GM23338 (cell line): ENCODE measurements around the gene COL16A1. TPM values are rescaled to one million over a fixed set of nuclear protein-coding genes. Genes with fewer than 3 reads are reported as not detected.

Experiments used
- ATAC-seq: fragments of 200-7000 bp; cut with Tn5 transposase; 3 replicates; pipeline ENCODE4 v1.9.1; 2020
- DNase-seq: peaks from one replicate; pipeline ENCODE4 v3.0.0-alpha.2; 2015; ENCODE audit warnings: low spot score
- H2AFZ ChIP-seq: fragments of 200-600 bp; sonication (generic); 2 replicates; pipeline ENCODE4 v1.8.0; 2016; ENCODE audit warnings: antibody characterized with exemption, mild to moderate bottlenecking, moderate library complexity
- H3F3A ChIP-seq: fragments of 200-600 bp; sonication (generic); replicated peaks from 2 replicates; pipeline ENCODE4 v1.8.0; 2017; ENCODE audit warnings: antibody characterized with exemption, mixed run types, low read depth
- H3K27ac ChIP-seq: fragments of 200-600 bp; sonication (generic); 2 replicates; pipeline ENCODE4 v1.6.1; 2016; ENCODE audit warnings: low read depth
- H3K27me3 ChIP-seq: fragments of 200-600 bp; sonication (generic); 2 replicates; pipeline ENCODE4 v1.8.0; 2016; ENCODE audit warnings: mild to moderate bottlenecking, mixed run types, moderate library complexity; ENCODE audit not compliant: insufficient read depth
- H3K36me3 ChIP-seq: fragments of 200-600 bp; sonication (generic); 2 replicates; pipeline ENCODE4 v1.8.0; 2016; ENCODE audit warnings: mild to moderate bottlenecking; ENCODE audit not compliant: insufficient read depth
- H3K4me1 ChIP-seq: fragments of 200-600 bp; sonication (generic); 2 replicates; pipeline ENCODE4 v1.8.0; 2016; ENCODE audit warnings: mild to moderate bottlenecking, moderate library complexity; ENCODE audit not compliant: insufficient read depth
- H3K4me2 ChIP-seq: fragments of 200-600 bp; sonication (generic); 2 replicates; pipeline ENCODE4 v1.7.1; 2017; ENCODE audit warnings: mixed run types
- H3K4me3 ChIP-seq: fragments of 200-600 bp; sonication (generic); 2 replicates; pipeline ENCODE4 v1.6.1; 2016; ENCODE audit warnings: mixed run types
- H3K79me2 ChIP-seq: fragments of 200-600 bp; sonication (generic); replicated peaks from 2 replicates; pipeline ENCODE4 v1.8.0; 2017; ENCODE audit warnings: mild to moderate bottlenecking; ENCODE audit not compliant: insufficient read depth
- H3K9me2 ChIP-seq: fragments of 200-600 bp; sonication (generic); 2 replicates; pipeline ENCODE4 v1.8.0; 2017; ENCODE audit not compliant: insufficient read depth
- H4K20me1 ChIP-seq: fragments of 200-600 bp; sonication (generic); replicated peaks from 2 replicates; pipeline ENCODE4 v1.8.0; 2017; ENCODE audit warnings: mild to moderate bottlenecking; ENCODE audit not compliant: insufficient read depth
- H3K27ac Mint-ChIP-seq: 2 replicates; pipeline ENCODE4 v1.8.0; 2020; ENCODE audit warnings: inconsistent platforms, mild to moderate bottlenecking, moderate library complexity, mixed read lengths
- H3K27me3 Mint-ChIP-seq: 3 replicates; pipeline ENCODE4 v1.8.0; 2022; ENCODE audit warnings: low read depth, mild to moderate bottlenecking, moderate library complexity, mixed read lengths, inconsistent platforms; ENCODE audit not compliant: insufficient read depth, poor library complexity
- H3K36me3 Mint-ChIP-seq: 3 replicates; pipeline ENCODE4 v1.8.0; 2021; ENCODE audit warnings: low read depth, mild to moderate bottlenecking, inconsistent platforms, moderate library complexity, mixed read lengths
- H3K4me1 Mint-ChIP-seq: 3 replicates; pipeline ENCODE4 v1.8.0; 2020; ENCODE audit warnings: mild to moderate bottlenecking, inconsistent platforms, mixed read lengths
- H3K4me3 Mint-ChIP-seq: 3 replicates; pipeline ENCODE4 v1.8.0; 2021; ENCODE audit warnings: moderate library complexity, mild to moderate bottlenecking, inconsistent platforms, mixed read lengths
- H3K9me3 Mint-ChIP-seq: 3 replicates; pipeline ENCODE4 v1.8.0; 2020; ENCODE audit warnings: moderate library complexity, mild to moderate bottlenecking, inconsistent platforms, mixed read lengths
- CTCF ChIP-seq, 2 experiments: fragments of 200-600 bp in 1 of 2; sonication (generic) in 1 of 2; conservative IDR thresholded peaks; 2 replicates each; pipeline versions ENCODE4 v1.5.1 to v1.6.1; 2016 to 2017; ENCODE audit warnings: antibody characterized with exemption in 2 of 2, low read depth in 2 of 2, mild to moderate bottlenecking in 2 of 2, moderate library complexity in 1 of 2
- EZH2 ChIP-seq: fragments of 200-600 bp; sonication (generic); IDR thresholded peaks from one replicate; pipeline ENCODE4 v1.8.0; 2017; ENCODE audit warnings: antibody characterized with exemption, mild to moderate bottlenecking, low read depth; ENCODE audit not compliant: unreplicated experiment
- JUNB ChIP-seq: IDR thresholded peaks from one replicate; pipeline ENCODE4 v1.6.1; 2016; ENCODE audit warnings: antibody characterized with exemption; ENCODE audit not compliant: unreplicated experiment
- NANOG ChIP-seq: IDR thresholded peaks from 2 replicates; pipeline ENCODE4 v1.6.1; 2016; ENCODE audit warnings: antibody characterized with exemption, borderline replicate concordance
- POLR2AphosphoS5 ChIP-seq: IDR thresholded peaks from 2 replicates; pipeline ENCODE4 v1.6.1; 2016; ENCODE audit warnings: antibody characterized with exemption, low read depth
- REST ChIP-seq: IDR thresholded peaks from one replicate; pipeline ENCODE4 v1.6.1; 2018; ENCODE audit warnings: antibody characterized with exemption; ENCODE audit not compliant: unreplicated experiment
- polyA plus RNA-seq: library from polyadenylated mRNA; unstranded; fragments of >200 nt; fragmentation: Nextera tagmentation; extraction: Ambion mirVana; gene quantifications from 2 replicates; pipeline ENCODE4 v1.2.1, GENCODE V29; 2016
- total RNA-seq: library from RNA; depleted of rRNA; stranded (reverse); fragments of >200 nt; shearing (Covaris generic); gene quantifications from 2 replicates; pipeline ENCODE4 v1.2.3, GENCODE V29; 2014

The COL16A1 gene
- total and polyA plus RNA-seq, 2 experiments from 2014 or later = 4.2 to 13.2 TPM

GRCh38 chr1:31715087-31715872 lies 11.5 kb upstream of the COL16A1 start:
- H3K4me3 Mint-ChIP-seq = peak overlapping the region; percentile 87
- Histone ChIP-seq H3K27ac (no peak overlapping the region), H3K79me2 (no peaks in the 10 kb centered on the region), H3K4me2 (peak overlapping the region; percentile 97), H3K4me1 (peaks cover 18% of the 10 kb centered on the region), H4K20me1 (no peaks in the 10 kb centered on the region), H3K36me3 (no peaks in the 10 kb centered on the region), H3F3A (no peaks in the 10 kb centered on the region; the same call in none of the 2 replicates), H3K27me3 (no peaks in the 10 kb centered on the region), H3K4me3 (peak overlapping the region; percentile 84), H3K9me2 (no peaks in the 10 kb centered on the region), H2AFZ (peak overlapping the region; percentile 100)
- no peaks in the 10 kb centered on the region for H3K9me3 Mint-ChIP-seq
- peaks cover 27% of the 10 kb centered on the region for H3K4me1 Mint-ChIP-seq
- peak overlapping the region; percentile 72 for H3K27ac Mint-ChIP-seq
- ATAC-seq = peak; percentile 89
- peaks cover 11% of the 10 kb centered on the region for H3K27me3 Mint-ChIP-seq
- DNase-seq = peak; percentile 97
- TF ChIP-seq POLR2AphosphoS5 = peak; percentile 71
- no peak for TF ChIP-seq REST
- no peak for TF ChIP-seq EZH2
- TF ChIP-seq JUNB = no peak
- peak; percentile 68 to 82 for TF ChIP-seq CTCF (conservative IDR thresholded peaks at IDR 0.05; ENCODE audit: low read depth in 2 of 2)
- no peaks in the 10 kb centered on the region for H3K36me3 Mint-ChIP-seq

- peak overlapping the region; percentile 83 for H2AFZ ChIP-seq
- H3K79me2 ChIP-seq = no peaks in the 10 kb centered on the region
- Mint-ChIP-seq H3K4me1 (peaks cover 27% of the 10 kb centered on the region), H3K27me3 (peaks cover 8% of the 10 kb centered on the region), H3K4me3 (peak overlapping the region; percentile 87), H3K36me3 (no peaks in the 10 kb centered on the region), H3K9me3 (no peaks in the 10 kb centered on the region), H3K27ac (no peak overlapping the region)
- no peaks in the 10 kb centered on the region for H3K36me3 ChIP-seq
- DNase-seq = peak; percentile 83
- H3K27me3 ChIP-seq = no peaks in the 10 kb centered on the region
- peak overlapping the region; percentile 97 for H3K4me2 ChIP-seq
- H3K9me2 ChIP-seq = no peaks in the 10 kb centered on the region
- ATAC-seq = peak; percentile 46
- peak overlapping the region; percentile 84 for H3K4me3 ChIP-seq
- no peaks in the 10 kb centered on the region; the same call in none of the 2 replicates for H3F3A ChIP-seq
- H3K27ac ChIP-seq = peak overlapping the region; percentile 73
- H3K4me1 ChIP-seq = peaks cover 18% of the 10 kb centered on the region
- H4K20me1 ChIP-seq = no peaks in the 10 kb centered on the region
- TF ChIP-seq NANOG (no peak), CTCF (conservative IDR thresholded peaks at IDR 0.05; ENCODE audit: low read depth in 2 of 2) (peak; percentile 50 to 79)
These were observed 10.7 kb upstream of the COL16A1 start for GRCh38 chr1:31714442-31715086.
